Measurements from ENCODE around the gene GPA33.

DNA sequence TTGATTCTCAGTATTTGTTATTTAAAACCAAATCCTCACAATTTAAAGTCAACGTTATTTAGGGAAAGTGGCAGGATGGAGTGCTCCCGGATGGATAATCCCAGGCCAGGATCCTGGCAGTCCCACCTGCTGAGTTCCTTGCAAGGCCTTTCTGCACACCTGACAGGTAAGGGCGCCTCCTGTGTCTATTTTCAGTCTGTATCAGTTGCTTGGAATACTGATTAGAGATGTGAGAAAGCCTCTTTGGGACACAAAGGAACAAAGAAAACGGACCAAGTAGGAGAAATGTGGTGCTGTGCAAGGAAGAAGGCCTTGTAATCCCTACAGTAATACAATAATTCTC, 15.9 kb upstream of the GPA33 start:
- TF ChIP-seq, protein P1, sequence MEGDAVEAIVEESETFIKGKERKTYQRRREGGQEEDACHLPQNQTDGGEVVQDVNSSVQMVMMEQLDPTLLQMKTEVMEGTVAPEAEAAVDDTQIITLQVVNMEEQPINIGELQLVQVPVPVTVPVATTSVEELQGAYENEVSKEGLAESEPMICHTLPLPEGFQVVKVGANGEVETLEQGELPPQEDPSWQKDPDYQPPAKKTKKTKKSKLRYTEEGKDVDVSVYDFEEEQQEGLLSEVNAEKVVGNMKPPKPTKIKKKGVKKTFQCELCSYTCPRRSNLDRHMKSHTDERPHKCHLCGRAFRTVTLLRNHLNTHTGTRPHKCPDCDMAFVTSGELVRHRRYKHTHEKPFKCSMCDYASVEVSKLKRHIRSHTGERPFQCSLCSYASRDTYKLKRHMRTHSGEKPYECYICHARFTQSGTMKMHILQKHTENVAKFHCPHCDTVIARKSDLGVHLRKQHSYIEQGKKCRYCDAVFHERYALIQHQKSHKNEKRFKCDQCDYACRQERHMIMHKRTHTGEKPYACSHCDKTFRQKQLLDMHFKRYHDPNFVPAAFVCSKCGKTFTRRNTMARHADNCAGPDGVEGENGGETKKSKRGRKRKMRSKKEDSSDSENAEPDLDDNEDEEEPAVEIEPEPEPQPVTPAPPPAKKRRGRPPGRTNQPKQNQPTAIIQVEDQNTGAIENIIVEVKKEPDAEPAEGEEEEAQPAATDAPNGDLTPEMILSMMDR (IDR thresholded peaks at IDR 0.05 in 8 of 11, conservative IDR thresholded peaks at IDR 0.05 in 3 of 11), result no peak
- TF ChIP-seq POLR2AphosphoS5 (IDR thresholded peaks at IDR 0.05), result no peak
